Measurements from ENCODE around the gene ACAP3.
A peak's percentile ranks its signal among the peaks of the same experiment; 100 is the strongest.

ACAP3 gene

GRCh38 chr1:1343811-1344421 is 36.2 kb upstream of the ACAP3 start:
- no peak for DNase-seq

- DNase-seq, result no peak
Observed at GRCh38 chr1:1342584-1343115, 34.9 kb upstream of the ACAP3 start.

GRCh38 chr1:1342061-1342562 is 34.4 kb upstream of the ACAP3 start:
- no peak for DNase-seq

GRCh38 chr1:1341549-1342021 is 33.9 kb upstream of the ACAP3 start:
- DNase-seq, result no peak

- DNase-seq, result no peak
Observed at GRCh38 chr1:1340791-1341548, 33.2 kb upstream of the ACAP3 start.

GRCh38 chr1:1340185-1340584 is 32.5 kb upstream of the ACAP3 start:
- DNase-seq, result no peak

- no peak for DNase-seq
Observed at GRCh38 chr1:1338278-1338677, 30.5 kb upstream of the ACAP3 start.

- DNase-seq, result no peak
Observed at GRCh38 chr1:1337793-1338147, 30.0 kb upstream of the ACAP3 start.

- DNase-seq, result no peak
Observed at GRCh38 chr1:1336931-1337792, 29.4 kb upstream of the ACAP3 start.

- DNase-seq, result no peak
Observed at GRCh38 chr1:1336446-1336845, 28.7 kb upstream of the ACAP3 start.

GRCh38 chr1:1335792-1336248 is 28.1 kb upstream of the ACAP3 start:
- no peak for DNase-seq

- DNase-seq, result no peak
Observed at GRCh38 chr1:1335283-1335682, 27.6 kb upstream of the ACAP3 start.

GRCh38 chr1:1334835-1335234 is 27.1 kb upstream of the ACAP3 start:
- no peak for DNase-seq

- DNase-seq, result no peak
Observed at GRCh38 chr1:1333551-1334241, 26.0 kb upstream of the ACAP3 start.

GRCh38 chr1:1332774-1333480 is 25.2 kb upstream of the ACAP3 start:
- DNase-seq, result no peak

GRCh38 chr1:1332031-1332755 is 24.5 kb upstream of the ACAP3 start:
- no peak for DNase-seq

- no peak for DNase-seq
Observed at GRCh38 chr1:1331068-1331965, 23.6 kb upstream of the ACAP3 start, which contains the start of gene TAS1R3. TSS of gene TAS1R3 (plus strand) at chr1:1331280. CDS start at chr1:1331346, 66 bp downstream.

- DNase-seq, result peak; percentile 21
Observed at GRCh38 chr1:1330366-1331067, 22.8 kb upstream of the ACAP3 start.
